ENCODE measurements around the gene GBF1. TPM values are rescaled to one million over a fixed set of nuclear protein-coding genes. Genes with fewer than 3 reads are reported as not detected.

Gene GBF1
- total and polyA plus RNA-seq, 4 donors = 6.0 to 27.2 (median 15.2) TPM

GRCh38 chr10:102283890-102284289 lies 38.6 kb downstream of the GBF1 start:
- no peaks in the 10 kb centered on the region for H3K27me3 ChIP-seq (ENCODE audit: control insufficient read depth in 4 of 4, insufficient read depth in 4 of 4, low read length in 3 of 4)
- no peaks in the 10 kb centered on the region for H3K9me3 ChIP-seq (ENCODE audit: control insufficient read depth in 4 of 4, low read length in 3 of 4)
- H3K9ac ChIP-seq (ENCODE audit: low read depth in 1 of 2, low read length in 2 of 2) = no peak overlapping the region
- WGBS = 24% methylated on average over 2 of the region's 2 CpGs
- no peak for DNase-seq (ENCODE audit: low spot score)
- TF ChIP-seq EGR1 (IDR thresholded peaks at IDR 0.05; ENCODE audit: low read depth in 2 of 2) (no peak), ATF3 (IDR thresholded peaks at IDR 0.05) (no peak), JUND (IDR thresholded peaks at IDR 0.05) (no peak), REST (IDR thresholded peaks at IDR 0.05) (peak; percentile 32), MAX (IDR thresholded peaks at IDR 0.05) (no peak), RXRA (IDR thresholded peaks at IDR 0.05) (peak in 1 of 2 donors; percentile 36), TAF1 (conservative IDR thresholded peaks at IDR 0.05) (no peak), NR2F2 (IDR thresholded peaks at IDR 0.05) (no peak), FOXA1 (IDR thresholded peaks at IDR 0.05) (no peak), ZBTB33 (IDR thresholded peaks at IDR 0.05) (no peak), HNF4A (conservative IDR thresholded peaks at IDR 0.05) (peak; percentile 86 to 94), FOXA2 (IDR thresholded peaks at IDR 0.05) (no peak), SP1 (IDR thresholded peaks at IDR 0.05) (peak; percentile 71), RAD21 (IDR thresholded peaks at IDR 0.05) (no peak), GABPA (IDR thresholded peaks at IDR 0.05 in 1 of 2, conservative IDR thresholded peaks at IDR 0.05 in 1 of 2) (no peak), HNF4G (IDR thresholded peaks at IDR 0.05) (peak; percentile 77), YY1 (IDR thresholded peaks at IDR 0.05) (no peak), CTCF (IDR thresholded peaks at IDR 0.05; ENCODE audit: low read depth, low read length, missing input control) (no peak)
- H3K4me1 ChIP-seq (ENCODE audit: control insufficient read depth in 4 of 4, insufficient read depth in 4 of 4, low read length in 3 of 4) = peaks cover 2 to 21% (median 16%) of the 10 kb centered on the region in 4 donors
- H3K27ac ChIP-seq (ENCODE audit: low read depth in 1 of 2, low read length in 2 of 2) = peak overlapping the region in 1 of 2 donors; percentile 56
- peaks cover 0 to 5% (median under 1%) of the 10 kb centered on the region in 4 donors for H3K36me3 ChIP-seq (ENCODE audit: control insufficient read depth in 4 of 4, insufficient read depth in 3 of 4, low read depth in 1 of 4, low read length in 3 of 4)
- no peak overlapping the region for H3K4me3 ChIP-seq (ENCODE audit: low read depth in 1 of 3, low read length in 3 of 3)
